Hematopoietic multipotent progenitor cell treated with erythropoietin and hydrocortisone succinate and interleukin-3 and kit ligand, for 17 days (in vitro differentiated cells): ENCODE data around the gene RAB4B.
"Not testable (repeated sequence)": the region's sequence is repeated elsewhere in the genome, so short reads cannot be mapped to it uniquely, and the experiment has no call there.

Experiments used
- DNase-seq: peaks from one replicate; pipeline ENCODE4 v3.0.0-alpha.2; 2015; ENCODE audit warnings: low spot score

RAB4B gene

GRCh38 chr19:40780582-40780981, 2.5 kb downstream of the RAB4B start:
- no peak for DNase-seq

GRCh38 chr19:40781140-40781539, 3.1 kb downstream of the RAB4B start:
- DNase-seq: no peak

- DNase-seq: no peak
Measured at GRCh38 chr19:40783711-40784110, 5.7 kb downstream of the RAB4B start.

GRCh38 chr19:40784146-40784545, 6.1 kb downstream of the RAB4B start:
- not testable (repeated sequence) for DNase-seq

GRCh38 chr19:40785526-40785925, 7.5 kb downstream of the RAB4B start:
- no peak for DNase-seq

- no peak for DNase-seq
Measured at GRCh38 chr19:40786060-40787037, 8.3 kb downstream of the RAB4B start.

GRCh38 chr19:40791349-40791748, 13.3 kb downstream of the RAB4B start:
- no peak for DNase-seq

GRCh38 chr19:40791996-40792395, 13.9 kb downstream of the RAB4B start:
- no peak for DNase-seq

GRCh38 chr19:40797166-40797962, 19.3 kb downstream of the RAB4B start:
- no peak for DNase-seq

- peak; percentile 80 for DNase-seq
Measured at GRCh38 chr19:40797963-40798682, 20.1 kb downstream of the RAB4B start.

- DNase-seq: peak; percentile 98
Measured at GRCh38 chr19:40798683-40799557, 20.9 kb downstream of the RAB4B start, which contains the start of gene EGLN2. TSS of gene EGLN2 (plus strand) at chr19:40799191. CDS start at chr19:40800573, 1,382 bp downstream.

- DNase-seq: peak; percentile 56
Measured at GRCh38 chr19:40799558-40800338, 21.7 kb downstream of the RAB4B start.

- DNase-seq: peak; percentile 29
Measured at GRCh38 chr19:40800339-40800996, 22.4 kb downstream of the RAB4B start.

GRCh38 chr19:40800997-40801377, 22.9 kb downstream of the RAB4B start:
- DNase-seq: no peak

GRCh38 chr19:40801426-40802299, 23.6 kb downstream of the RAB4B start:
- DNase-seq: peak; percentile 50

GRCh38 chr19:40802300-40803169, 24.5 kb downstream of the RAB4B start:
- peak; percentile 66 for DNase-seq

GRCh38 chr19:40803170-40803856, 25.3 kb downstream of the RAB4B start:
- DNase-seq: no peak
